ENCODE measurements around the gene USP25. TPM values are rescaled to one million over a fixed set of nuclear protein-coding genes. Genes with fewer than 3 reads are reported as not detected.

USP25 gene
- total RNA-seq, 4 donors from 2014 or later, result 33.5 to 85.8 (median 53.2) TPM

DNA sequence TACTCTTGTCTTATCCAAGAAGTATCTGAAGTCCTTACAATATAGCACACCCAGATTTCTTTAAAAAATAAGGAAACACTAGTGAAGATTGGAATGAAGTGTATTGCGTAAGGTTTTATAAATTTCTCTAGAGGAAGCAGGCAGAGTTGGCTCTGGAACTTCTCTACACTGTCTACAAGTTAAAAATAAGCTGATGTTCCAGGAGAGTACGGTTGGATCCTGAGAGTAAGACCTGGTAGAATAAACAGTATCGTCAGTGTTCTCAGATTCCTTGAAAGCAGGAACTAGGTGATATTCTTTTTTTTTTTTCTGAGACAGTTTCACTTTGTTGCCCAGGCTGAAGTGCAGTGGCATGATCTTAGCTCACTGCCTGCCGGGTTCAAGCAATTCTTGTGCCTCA lies 107.9 kb downstream of the USP25 start:
- no peaks in the 10 kb centered on the region for H3K27me3 ChIP-seq
- peaks cover 0 to 17% (median 0%) of the 10 kb centered on the region in 3 donors for H3K36me3 ChIP-seq
- H3K4me1 ChIP-seq, result no peaks in the 10 kb centered on the region
- H3K27ac ChIP-seq, result peak overlapping the region in 2 of 4 donors; percentile 7 to 59
- no peak for TF ChIP-seq POLR2A (IDR thresholded peaks at IDR 0.05)
- TF ChIP-seq, protein P1, sequence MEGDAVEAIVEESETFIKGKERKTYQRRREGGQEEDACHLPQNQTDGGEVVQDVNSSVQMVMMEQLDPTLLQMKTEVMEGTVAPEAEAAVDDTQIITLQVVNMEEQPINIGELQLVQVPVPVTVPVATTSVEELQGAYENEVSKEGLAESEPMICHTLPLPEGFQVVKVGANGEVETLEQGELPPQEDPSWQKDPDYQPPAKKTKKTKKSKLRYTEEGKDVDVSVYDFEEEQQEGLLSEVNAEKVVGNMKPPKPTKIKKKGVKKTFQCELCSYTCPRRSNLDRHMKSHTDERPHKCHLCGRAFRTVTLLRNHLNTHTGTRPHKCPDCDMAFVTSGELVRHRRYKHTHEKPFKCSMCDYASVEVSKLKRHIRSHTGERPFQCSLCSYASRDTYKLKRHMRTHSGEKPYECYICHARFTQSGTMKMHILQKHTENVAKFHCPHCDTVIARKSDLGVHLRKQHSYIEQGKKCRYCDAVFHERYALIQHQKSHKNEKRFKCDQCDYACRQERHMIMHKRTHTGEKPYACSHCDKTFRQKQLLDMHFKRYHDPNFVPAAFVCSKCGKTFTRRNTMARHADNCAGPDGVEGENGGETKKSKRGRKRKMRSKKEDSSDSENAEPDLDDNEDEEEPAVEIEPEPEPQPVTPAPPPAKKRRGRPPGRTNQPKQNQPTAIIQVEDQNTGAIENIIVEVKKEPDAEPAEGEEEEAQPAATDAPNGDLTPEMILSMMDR (IDR thresholded peaks at IDR 0.05), result no peak
- no peaks in the 10 kb centered on the region for H3K9me3 ChIP-seq
- DNase-seq, result no peak
- H3K4me3 ChIP-seq, result no peak overlapping the region

DNA sequence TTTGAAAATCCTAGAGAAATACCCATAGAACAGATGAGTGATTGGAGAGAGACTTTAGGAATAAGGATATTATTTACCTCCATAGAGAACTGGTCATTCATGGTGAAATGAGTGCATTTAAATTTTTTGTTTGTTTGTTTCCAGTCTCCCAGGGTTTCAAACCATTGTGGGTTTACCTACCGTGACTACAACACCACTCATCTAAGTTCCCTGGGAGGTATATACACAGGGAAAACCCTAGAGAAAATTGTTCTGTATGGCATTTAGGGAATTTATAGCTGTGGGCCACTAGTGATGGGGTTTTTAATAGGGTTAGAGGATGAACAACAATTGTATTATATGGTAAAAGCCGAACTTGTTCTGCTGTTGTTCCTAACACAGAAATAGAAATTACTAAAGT lies 109.2 kb downstream of the USP25 start:
- no peak for TF ChIP-seq POLR2A (IDR thresholded peaks at IDR 0.05)
- TF ChIP-seq, protein P1 (IDR thresholded peaks at IDR 0.05), result no peak
- Histone ChIP-seq H3K4me1 (no peaks in the 10 kb centered on the region), H3K9me3 (no peaks in the 10 kb centered on the region), H3K36me3 (peaks cover 0 to 20% (median 0%) of the 10 kb centered on the region in 3 donors), H3K27me3 (no peaks in the 10 kb centered on the region), H3K4me3 (no peak overlapping the region), H3K27ac (no peak overlapping the region)
- DNase-seq, result no peak

GRCh38 chr21:15839601-15840000 lies 109.8 kb downstream of the USP25 start:
- TF ChIP-seq, protein P1 (IDR thresholded peaks at IDR 0.05), result no peak
- no peak for TF ChIP-seq POLR2A (IDR thresholded peaks at IDR 0.05)
- Histone ChIP-seq H3K36me3 (peaks cover 0 to 16% (median 0%) of the 10 kb centered on the region in 3 donors), H3K27me3 (no peaks in the 10 kb centered on the region), H3K4me1 (no peaks in the 10 kb centered on the region), H3K27ac (no peak overlapping the region), H3K4me3 (no peak overlapping the region), H3K9me3 (no peaks in the 10 kb centered on the region)
- DNase-seq, result no peak

DNA sequence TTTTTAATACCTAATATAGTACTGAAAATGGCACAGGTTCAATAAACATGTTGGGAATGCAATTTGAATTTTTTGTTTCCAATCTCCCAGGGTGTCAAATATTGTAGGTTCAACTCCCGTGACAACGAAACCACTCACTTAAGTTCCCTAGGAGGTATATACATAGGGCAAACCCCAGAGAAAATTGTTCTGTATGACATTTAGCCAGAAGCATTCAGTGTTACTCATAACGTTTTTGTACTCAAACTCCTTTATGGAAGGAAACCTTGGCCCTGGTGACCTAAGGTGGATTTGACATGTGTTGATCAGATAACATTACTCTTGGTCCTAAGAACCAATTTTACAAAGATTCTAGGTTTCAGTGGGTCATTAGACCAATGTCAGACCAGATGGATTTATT lies 110.6 kb downstream of the USP25 start:
- H3K9me3 ChIP-seq, result no peaks in the 10 kb centered on the region
- no peaks in the 10 kb centered on the region for H3K4me1 ChIP-seq
- no peak for TF ChIP-seq POLR2A (IDR thresholded peaks at IDR 0.05)
- TF ChIP-seq, protein P1 (IDR thresholded peaks at IDR 0.05), result no peak
- no peak for DNase-seq
- no peak overlapping the region for H3K4me3 ChIP-seq
- H3K36me3 ChIP-seq, result peaks cover 0 to 15% (median 0%) of the 10 kb centered on the region in 3 donors
- no peaks in the 10 kb centered on the region for H3K27me3 ChIP-seq
- no peak overlapping the region for H3K27ac ChIP-seq

GRCh38 chr21:15841856-15842564 lies 112.2 kb downstream of the USP25 start:
- Histone ChIP-seq H3K36me3 (peaks cover 0 to 10% (median 0%) of the 10 kb centered on the region in 3 donors), H3K4me3 (no peak overlapping the region), H3K9me3 (no peaks in the 10 kb centered on the region), H3K27ac (no peak overlapping the region), H3K4me1 (no peaks in the 10 kb centered on the region), H3K27me3 (no peaks in the 10 kb centered on the region)
- no peak for DNase-seq
- TF ChIP-seq POLR2A (IDR thresholded peaks at IDR 0.05), result no peak
- TF ChIP-seq, protein P1 (IDR thresholded peaks at IDR 0.05), result no peak
